Measurements from ENCODE around the gene OR6B3.

DNA sequence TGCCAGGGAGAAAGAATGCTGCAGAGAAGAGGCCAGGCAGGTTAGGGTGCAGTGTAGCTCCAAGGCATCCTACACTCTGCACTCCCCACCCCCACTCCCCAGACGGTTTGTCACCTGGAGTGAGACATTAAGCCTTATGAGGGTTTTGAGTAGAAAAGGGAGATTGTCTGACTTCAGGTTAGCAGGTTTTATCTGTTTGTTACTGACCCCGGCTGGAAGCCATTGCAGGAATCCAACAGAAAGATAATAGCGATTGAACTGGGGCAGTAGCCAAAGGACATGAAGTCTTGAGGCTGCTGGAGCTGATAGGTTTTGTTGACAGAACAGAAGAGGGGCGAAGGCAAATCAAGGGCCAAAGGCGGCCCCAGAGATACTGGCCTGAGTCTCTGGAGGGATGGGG, 36.0 kb upstream of the OR6B3 start:
- TF ChIP-seq, protein P1, sequence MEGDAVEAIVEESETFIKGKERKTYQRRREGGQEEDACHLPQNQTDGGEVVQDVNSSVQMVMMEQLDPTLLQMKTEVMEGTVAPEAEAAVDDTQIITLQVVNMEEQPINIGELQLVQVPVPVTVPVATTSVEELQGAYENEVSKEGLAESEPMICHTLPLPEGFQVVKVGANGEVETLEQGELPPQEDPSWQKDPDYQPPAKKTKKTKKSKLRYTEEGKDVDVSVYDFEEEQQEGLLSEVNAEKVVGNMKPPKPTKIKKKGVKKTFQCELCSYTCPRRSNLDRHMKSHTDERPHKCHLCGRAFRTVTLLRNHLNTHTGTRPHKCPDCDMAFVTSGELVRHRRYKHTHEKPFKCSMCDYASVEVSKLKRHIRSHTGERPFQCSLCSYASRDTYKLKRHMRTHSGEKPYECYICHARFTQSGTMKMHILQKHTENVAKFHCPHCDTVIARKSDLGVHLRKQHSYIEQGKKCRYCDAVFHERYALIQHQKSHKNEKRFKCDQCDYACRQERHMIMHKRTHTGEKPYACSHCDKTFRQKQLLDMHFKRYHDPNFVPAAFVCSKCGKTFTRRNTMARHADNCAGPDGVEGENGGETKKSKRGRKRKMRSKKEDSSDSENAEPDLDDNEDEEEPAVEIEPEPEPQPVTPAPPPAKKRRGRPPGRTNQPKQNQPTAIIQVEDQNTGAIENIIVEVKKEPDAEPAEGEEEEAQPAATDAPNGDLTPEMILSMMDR (IDR thresholded peaks at IDR 0.05; ENCODE audit: insufficient read depth, low read length, poor library complexity, severe bottlenecking): no peak
- TF ChIP-seq EZH2phosphoT487 (conservative IDR thresholded peaks at IDR 0.05; ENCODE audit: low read length): no peak

Measured in SU-DHL-6 (cell line).